ENCODE data around the gene CDK17.
A peak's percentile ranks its signal among the peaks of the same experiment; 100 is the strongest.
"Not testable (repeated sequence)": the region's sequence is repeated elsewhere in the genome, so short reads cannot be mapped to it uniquely, and the experiment has no call there.

The CDK17 gene

GRCh38 chr12:96398424-96399119 lies 1.7 kb downstream of the CDK17 start:
- Histone ChIP-seq H3K4me3 (ENCODE audit: low read length) (peak overlapping the region; percentile 31), H3K9me3 (ENCODE audit: control insufficient read depth, low read length) (no peaks in the 10 kb centered on the region), H3K36me3 (ENCODE audit: control insufficient read depth, insufficient read depth, low read length) (no peaks in the 10 kb centered on the region), H3K4me1 (ENCODE audit: control insufficient read depth, insufficient read depth, low read length) (peaks cover 13% of the 10 kb centered on the region), H3K27me3 (ENCODE audit: control insufficient read depth, insufficient read depth, low read length) (no peaks in the 10 kb centered on the region), H3K9ac (ENCODE audit: low read length) (peak overlapping the region; percentile 86)

DNA sequence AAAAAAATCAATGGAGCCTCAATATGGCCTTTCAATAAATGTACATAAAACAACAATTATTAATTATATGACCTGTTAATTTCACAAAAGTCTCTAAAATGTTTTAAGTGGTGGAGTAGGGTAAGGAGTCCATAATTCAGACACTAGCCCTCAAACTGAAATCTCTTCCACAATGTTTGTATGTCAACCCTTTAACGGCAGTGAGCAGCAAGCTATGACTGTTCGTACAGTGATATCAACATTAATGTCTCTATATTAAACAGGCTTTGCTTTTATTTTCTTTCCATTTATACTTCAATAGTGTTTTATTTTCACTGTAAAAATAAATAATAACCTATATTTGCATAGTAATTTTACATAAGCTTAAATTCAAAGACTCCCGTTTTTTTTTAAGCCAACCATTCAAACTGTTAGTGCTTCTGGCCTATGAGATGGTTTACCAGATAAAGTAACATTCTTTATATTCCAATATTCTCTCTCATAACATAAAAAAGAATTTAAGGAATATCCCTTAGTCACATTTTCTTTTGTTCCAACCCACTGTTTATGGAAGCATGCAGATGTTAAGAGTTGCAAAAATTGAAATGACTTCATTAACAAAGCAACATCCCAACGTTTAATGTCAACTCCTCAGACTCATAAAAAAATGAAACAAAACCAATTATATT lies 2.3 kb downstream of the CDK17 start:
- Histone ChIP-seq H3K4me3 (ENCODE audit: low read length) (no peak overlapping the region), H3K9ac (ENCODE audit: low read length) (no peak overlapping the region), H3K36me3 (ENCODE audit: control insufficient read depth, insufficient read depth, low read length) (no peaks in the 10 kb centered on the region), H3K4me1 (ENCODE audit: control insufficient read depth, insufficient read depth, low read length) (peaks cover 13% of the 10 kb centered on the region), H3K27me3 (ENCODE audit: control insufficient read depth, insufficient read depth, low read length) (no peaks in the 10 kb centered on the region), H3K9me3 (ENCODE audit: control insufficient read depth, low read length) (no peaks in the 10 kb centered on the region)

DNA sequence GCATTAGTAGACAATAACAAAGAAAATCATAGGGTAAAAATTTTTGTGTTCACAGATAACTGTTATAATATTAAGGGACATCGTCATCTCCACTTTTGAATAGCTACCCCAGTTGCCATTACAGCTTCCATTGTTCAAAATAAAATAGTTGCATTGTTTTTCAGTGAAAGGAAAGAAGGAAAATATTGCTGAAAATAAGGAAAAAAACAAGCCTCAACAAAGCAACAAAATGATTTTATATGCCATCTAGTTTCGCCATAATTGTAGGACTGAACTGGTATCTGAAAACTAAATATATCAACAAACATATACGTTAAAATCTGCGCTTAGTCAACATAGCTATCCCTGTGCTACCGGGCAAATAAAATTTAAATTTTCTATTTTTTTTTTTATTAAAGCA lies 3.3 kb downstream of the CDK17 start:
- Histone ChIP-seq H3K4me3 (ENCODE audit: low read length) (no peak overlapping the region), H3K9ac (ENCODE audit: low read length) (no peak overlapping the region)

DNA sequence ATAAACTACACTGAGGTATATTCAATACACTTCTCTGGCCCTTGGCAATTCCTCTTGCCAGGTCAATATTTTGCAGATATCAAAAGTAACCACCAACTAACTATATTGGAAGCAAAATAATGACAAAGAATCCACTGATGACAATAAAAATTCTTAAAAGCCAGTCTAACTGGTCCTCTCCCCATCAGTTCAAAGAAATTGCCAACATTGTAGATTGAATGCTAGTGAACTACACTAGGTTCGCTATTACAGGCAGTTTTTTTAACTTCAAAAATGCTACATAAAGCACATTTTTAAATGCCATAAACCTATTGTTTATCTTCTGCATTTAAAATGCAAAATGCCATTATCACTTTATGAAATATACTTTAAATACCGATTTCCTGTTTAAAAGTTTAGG lies 4.0 kb downstream of the CDK17 start:
- H3K27me3 ChIP-seq (ENCODE audit: control insufficient read depth, insufficient read depth, low read length) = no peaks in the 10 kb centered on the region
- H3K9ac ChIP-seq (ENCODE audit: low read length) = no peak overlapping the region
- no peaks in the 10 kb centered on the region for H3K36me3 ChIP-seq (ENCODE audit: control insufficient read depth, insufficient read depth, low read length)
- no peak overlapping the region for H3K4me3 ChIP-seq (ENCODE audit: low read length)
- H3K4me1 ChIP-seq (ENCODE audit: control insufficient read depth, insufficient read depth, low read length) = peaks cover 8% of the 10 kb centered on the region
- no peaks in the 10 kb centered on the region for H3K9me3 ChIP-seq (ENCODE audit: control insufficient read depth, low read length)

More for the DNA sequence above, 3.3 kb downstream of the CDK17 start:
- H3K27me3 ChIP-seq (ENCODE audit: control insufficient read depth, insufficient read depth, low read length) = no peaks in the 10 kb centered on the region
- no peaks in the 10 kb centered on the region for H3K36me3 ChIP-seq (ENCODE audit: control insufficient read depth, insufficient read depth, low read length)
- peaks cover 13% of the 10 kb centered on the region for H3K4me1 ChIP-seq (ENCODE audit: control insufficient read depth, insufficient read depth, low read length)
- H3K9me3 ChIP-seq (ENCODE audit: control insufficient read depth, low read length) = no peaks in the 10 kb centered on the region

GRCh38 chr12:96395236-96395635 lies 5.0 kb downstream of the CDK17 start:
- no peak overlapping the region for H3K4me3 ChIP-seq (ENCODE audit: low read length)
- no peaks in the 10 kb centered on the region for H3K27me3 ChIP-seq (ENCODE audit: control insufficient read depth, insufficient read depth, low read length)
- H3K4me1 ChIP-seq (ENCODE audit: control insufficient read depth, insufficient read depth, low read length) = peaks cover 8% of the 10 kb centered on the region
- no peaks in the 10 kb centered on the region for H3K9me3 ChIP-seq (ENCODE audit: control insufficient read depth, low read length)
- H3K36me3 ChIP-seq (ENCODE audit: control insufficient read depth, insufficient read depth, low read length) = no peaks in the 10 kb centered on the region
- H3K9ac ChIP-seq (ENCODE audit: low read length) = no peak overlapping the region

- H3K9me3 ChIP-seq (ENCODE audit: control insufficient read depth, low read length); H3K4me1 ChIP-seq (ENCODE audit: control insufficient read depth, insufficient read depth, low read length); H3K9ac ChIP-seq (ENCODE audit: low read length); H3K36me3 ChIP-seq (ENCODE audit: control insufficient read depth, insufficient read depth, low read length); H3K4me3 ChIP-seq (ENCODE audit: low read length); H3K27me3 ChIP-seq (ENCODE audit: control insufficient read depth, insufficient read depth, low read length): not testable (repeated sequence)
Observed at GRCh38 chr12:96393229-96393628, 7.0 kb downstream of the CDK17 start.

GRCh38 chr12:96392397-96392796 lies 7.8 kb downstream of the CDK17 start:
- H3K4me1 ChIP-seq (ENCODE audit: control insufficient read depth, insufficient read depth, low read length) = peaks cover 8% of the 10 kb centered on the region
- no peak overlapping the region for H3K9ac ChIP-seq (ENCODE audit: low read length)
- no peaks in the 10 kb centered on the region for H3K36me3 ChIP-seq (ENCODE audit: control insufficient read depth, insufficient read depth, low read length)
- no peak overlapping the region for H3K4me3 ChIP-seq (ENCODE audit: low read length)
- no peaks in the 10 kb centered on the region for H3K9me3 ChIP-seq (ENCODE audit: control insufficient read depth, low read length)
- no peaks in the 10 kb centered on the region for H3K27me3 ChIP-seq (ENCODE audit: control insufficient read depth, insufficient read depth, low read length)

DNA sequence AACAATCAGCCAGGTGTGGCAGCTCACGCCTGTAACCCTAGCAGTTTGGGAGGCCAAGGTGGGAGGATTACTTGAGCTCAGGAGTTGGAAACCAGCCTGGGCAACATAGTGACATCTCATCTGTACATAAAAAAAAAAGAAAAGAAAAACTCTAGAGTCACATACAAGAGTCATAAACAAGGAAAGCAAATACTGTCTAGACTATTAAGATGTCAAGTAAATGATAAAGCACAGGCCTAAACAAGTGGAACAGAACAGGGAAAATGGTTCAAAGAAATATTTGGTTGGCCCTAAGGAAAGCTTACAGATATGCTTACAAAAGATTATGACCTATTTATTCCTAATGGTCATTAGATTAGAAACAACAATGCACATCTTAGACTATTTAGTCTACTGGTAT lies 12.3 kb downstream of the CDK17 start:
- Histone ChIP-seq H3K36me3 (ENCODE audit: control insufficient read depth, insufficient read depth, low read length) (no peaks in the 10 kb centered on the region), H3K9me3 (ENCODE audit: control insufficient read depth, low read length) (no peaks in the 10 kb centered on the region), H3K4me3 (ENCODE audit: low read length) (no peak overlapping the region), H3K27me3 (ENCODE audit: control insufficient read depth, insufficient read depth, low read length) (no peaks in the 10 kb centered on the region), H3K4me1 (ENCODE audit: control insufficient read depth, insufficient read depth, low read length) (no peaks in the 10 kb centered on the region), H3K9ac (ENCODE audit: low read length) (no peak overlapping the region)

- Histone ChIP-seq H3K9me3 (ENCODE audit: control insufficient read depth, low read length) (no peaks in the 10 kb centered on the region), H3K4me1 (ENCODE audit: control insufficient read depth, insufficient read depth, low read length) (no peaks in the 10 kb centered on the region), H3K9ac (ENCODE audit: low read length) (no peak overlapping the region), H3K36me3 (ENCODE audit: control insufficient read depth, insufficient read depth, low read length) (no peaks in the 10 kb centered on the region), H3K27me3 (ENCODE audit: control insufficient read depth, insufficient read depth, low read length) (no peaks in the 10 kb centered on the region), H3K4me3 (ENCODE audit: low read length) (no peak overlapping the region)
Observed at GRCh38 chr12:96386794-96387193, 13.4 kb downstream of the CDK17 start.

GRCh38 chr12:96383991-96384390 lies 16.2 kb downstream of the CDK17 start:
- Histone ChIP-seq H3K4me1 (ENCODE audit: control insufficient read depth, insufficient read depth, low read length) (no peaks in the 10 kb centered on the region), H3K27me3 (ENCODE audit: control insufficient read depth, insufficient read depth, low read length) (no peaks in the 10 kb centered on the region), H3K9me3 (ENCODE audit: control insufficient read depth, low read length) (no peaks in the 10 kb centered on the region), H3K9ac (ENCODE audit: low read length) (no peak overlapping the region), H3K36me3 (ENCODE audit: control insufficient read depth, insufficient read depth, low read length) (no peaks in the 10 kb centered on the region), H3K4me3 (ENCODE audit: low read length) (no peak overlapping the region)

DNA sequence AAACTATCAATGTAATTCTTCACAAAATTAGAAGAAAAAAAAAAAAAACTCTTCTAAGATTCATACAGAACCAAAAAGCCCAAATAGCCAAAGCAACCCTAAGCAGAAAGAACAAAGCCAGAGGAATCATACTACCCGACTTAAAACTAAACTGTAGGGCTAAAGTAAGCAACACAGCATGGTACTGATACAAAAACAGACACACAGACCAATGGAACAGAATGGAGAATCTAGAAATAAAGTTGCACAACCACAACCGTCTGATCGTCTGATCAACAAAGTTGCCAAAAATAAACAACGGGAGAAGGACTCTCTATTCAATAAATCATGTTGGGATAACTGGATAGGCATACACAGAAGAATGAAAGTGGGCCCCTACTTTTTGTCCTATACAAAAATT lies 16.9 kb downstream of the CDK17 start:
- H3K9ac ChIP-seq (ENCODE audit: low read length) = no peak overlapping the region
- no peaks in the 10 kb centered on the region for H3K9me3 ChIP-seq (ENCODE audit: control insufficient read depth, low read length)
- no peaks in the 10 kb centered on the region for H3K36me3 ChIP-seq (ENCODE audit: control insufficient read depth, insufficient read depth, low read length)
- no peaks in the 10 kb centered on the region for H3K4me1 ChIP-seq (ENCODE audit: control insufficient read depth, insufficient read depth, low read length)
- no peak overlapping the region for H3K4me3 ChIP-seq (ENCODE audit: low read length)
- H3K27me3 ChIP-seq (ENCODE audit: control insufficient read depth, insufficient read depth, low read length) = no peaks in the 10 kb centered on the region

- H3K9me3 ChIP-seq (ENCODE audit: control insufficient read depth, low read length); H3K9ac ChIP-seq (ENCODE audit: low read length); H3K36me3 ChIP-seq (ENCODE audit: control insufficient read depth, insufficient read depth, low read length); H3K4me3 ChIP-seq (ENCODE audit: low read length); H3K27me3 ChIP-seq (ENCODE audit: control insufficient read depth, insufficient read depth, low read length): not testable (repeated sequence)
- H3K4me1 ChIP-seq (ENCODE audit: control insufficient read depth, insufficient read depth, low read length) = peaks cover 22% of the 10 kb centered on the region
Observed at GRCh38 chr12:96379743-96380142, 20.5 kb downstream of the CDK17 start.
